DMS53 treated with DMSO at 0.1 percent for 48 hours (cell line): Measurements from ENCODE around the gene HAS3.
"Not testable (repeated sequence)": the region's sequence is repeated elsewhere in the genome, so short reads cannot be mapped to it uniquely, and the experiment has no call there.

Experiments
- DNase-seq: peaks from one replicate; lab custom pipeline; 2025; ENCODE audit not compliant: unreplicated experiment; lab: John Stamatoyannopoulos, UW

Gene HAS3

DNA sequence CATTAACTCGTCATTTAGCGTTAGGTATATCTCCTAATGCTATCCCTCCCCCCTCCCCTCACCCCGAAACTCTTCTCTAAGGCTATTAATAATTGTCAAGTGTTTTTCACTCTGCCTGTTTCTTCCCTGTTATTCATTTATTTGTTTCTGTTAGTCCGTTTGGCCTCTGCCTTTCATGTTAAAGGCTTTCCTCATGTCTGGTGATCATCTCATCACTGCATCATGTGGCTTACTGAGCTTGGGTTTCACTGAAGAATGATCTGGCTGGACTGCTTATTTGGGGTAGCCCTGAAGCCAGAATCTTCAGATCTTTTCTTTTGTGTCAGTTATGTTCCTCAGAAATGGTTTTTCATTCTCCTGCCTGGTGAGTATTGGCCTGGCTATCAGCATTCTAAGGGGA, 36.5 kb downstream of the HAS3 start:
- DNase-seq = no peak

DNA sequence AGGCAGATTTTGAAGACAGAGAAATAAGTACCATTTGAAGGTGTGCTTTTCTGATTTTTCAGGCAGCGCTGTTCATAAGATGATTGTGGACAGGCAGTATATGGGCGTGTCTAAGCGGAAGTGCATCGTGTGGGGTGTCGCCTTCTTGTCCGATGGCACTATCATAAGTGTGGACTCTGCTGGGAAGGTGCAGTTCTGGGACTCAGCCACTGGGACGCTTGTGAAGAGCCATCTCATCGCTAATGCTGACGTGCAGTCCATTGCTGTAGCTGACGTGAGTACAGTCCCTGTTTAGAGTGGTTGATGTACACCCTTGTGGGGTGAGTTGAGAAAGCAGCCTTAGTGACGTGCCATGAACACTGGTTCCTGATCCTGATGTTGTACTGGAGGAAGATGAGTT, 37.7 kb downstream of the HAS3 start:
- no peak for DNase-seq

DNA sequence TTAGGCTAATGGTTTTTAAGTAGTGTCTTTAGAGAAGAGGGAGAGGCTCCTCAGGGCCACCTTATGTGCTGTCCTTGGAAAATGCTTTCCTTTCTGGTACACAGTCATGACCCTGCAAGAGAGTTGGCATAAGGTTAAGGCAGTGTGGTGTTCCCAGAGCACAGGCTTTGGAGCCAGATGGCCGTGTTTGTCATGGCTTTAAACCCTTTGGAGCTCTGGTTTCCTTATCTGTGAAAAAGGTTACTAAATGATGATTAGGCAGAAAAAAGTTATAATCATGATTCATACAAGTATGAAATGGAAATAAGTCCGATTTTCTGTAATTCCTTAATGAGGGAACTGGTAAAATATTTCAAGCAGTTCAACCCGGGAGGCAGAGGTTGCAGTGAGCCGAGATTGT, 40.2 kb downstream of the HAS3 start:
- DNase-seq = no peak

DNA sequence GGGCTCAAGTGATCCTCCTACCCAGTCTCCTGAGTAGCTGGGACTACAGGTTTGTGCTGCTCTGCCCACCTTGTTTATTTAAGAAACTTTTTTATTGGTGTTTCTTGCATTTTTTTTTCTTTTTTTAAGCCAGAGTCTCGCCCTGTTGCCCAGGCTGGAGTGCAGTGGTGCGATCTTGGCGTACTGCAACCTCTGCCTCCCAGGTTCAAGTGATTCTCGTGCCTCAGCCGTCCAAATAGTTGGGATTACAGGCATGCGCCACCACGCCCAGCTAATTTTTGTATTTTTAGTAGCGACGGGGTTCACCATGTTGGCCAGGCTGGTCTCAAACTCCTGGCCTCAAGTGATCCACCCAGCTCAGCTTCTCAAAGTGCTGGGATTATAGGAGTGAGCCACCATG, 44.2 kb downstream of the HAS3 start:
- not testable (repeated sequence) for DNase-seq

DNA sequence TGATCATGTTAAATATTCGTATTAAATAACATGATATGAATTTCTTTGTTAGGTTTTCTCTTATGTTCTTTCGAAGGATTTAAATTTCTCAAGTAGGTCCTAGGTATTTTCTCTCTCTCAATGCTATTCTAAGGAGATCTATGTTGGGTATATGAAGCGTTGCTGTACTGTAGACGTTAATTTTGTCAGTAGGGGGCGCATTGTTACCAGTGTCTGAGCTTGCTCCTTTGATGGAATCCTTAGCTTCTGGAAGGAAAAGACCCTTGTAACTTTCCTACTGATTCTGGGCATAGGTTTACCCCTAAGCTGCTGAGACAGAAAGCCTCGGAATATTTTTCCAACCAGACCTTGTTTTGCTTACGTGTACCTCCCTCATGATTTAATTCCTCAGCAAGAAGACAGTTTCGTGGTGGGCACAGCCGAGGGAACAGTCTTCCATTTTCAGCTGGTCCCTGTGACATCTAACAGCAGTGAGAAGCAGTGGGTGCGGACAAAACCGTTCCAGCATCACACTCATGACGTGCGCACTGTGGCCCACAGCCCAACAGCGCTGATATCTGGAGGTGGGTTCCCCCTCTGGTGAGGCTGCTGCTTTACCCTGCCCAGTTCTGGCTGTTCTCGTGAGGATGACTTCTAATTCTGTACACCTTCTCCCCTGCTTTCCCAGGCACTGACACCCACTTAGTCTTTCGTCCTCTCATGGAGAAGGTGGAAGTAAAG, 44.9 kb downstream of the HAS3 start:
- DNase-seq = peak; percentile 37

DNA sequence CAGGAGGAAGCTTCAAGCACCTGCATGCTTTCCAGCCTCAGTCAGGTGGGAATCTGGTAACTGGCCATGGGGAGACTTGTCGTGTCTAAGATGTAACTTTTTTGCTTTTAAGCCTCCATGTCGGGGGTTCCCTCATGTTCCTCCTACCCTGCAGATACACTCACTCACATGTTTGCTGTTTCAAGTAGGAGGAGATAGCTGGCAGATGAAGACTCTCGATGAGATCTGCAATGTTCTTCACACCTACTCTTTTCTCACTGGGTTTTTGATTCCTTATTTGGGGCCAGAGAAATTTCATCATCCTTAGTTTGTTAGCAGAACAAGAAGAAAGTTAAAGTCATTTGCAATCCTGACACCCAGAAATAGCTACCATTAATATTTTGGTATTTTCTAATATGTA, 51.7 kb downstream of the HAS3 start:
- DNase-seq = no peak

DNA sequence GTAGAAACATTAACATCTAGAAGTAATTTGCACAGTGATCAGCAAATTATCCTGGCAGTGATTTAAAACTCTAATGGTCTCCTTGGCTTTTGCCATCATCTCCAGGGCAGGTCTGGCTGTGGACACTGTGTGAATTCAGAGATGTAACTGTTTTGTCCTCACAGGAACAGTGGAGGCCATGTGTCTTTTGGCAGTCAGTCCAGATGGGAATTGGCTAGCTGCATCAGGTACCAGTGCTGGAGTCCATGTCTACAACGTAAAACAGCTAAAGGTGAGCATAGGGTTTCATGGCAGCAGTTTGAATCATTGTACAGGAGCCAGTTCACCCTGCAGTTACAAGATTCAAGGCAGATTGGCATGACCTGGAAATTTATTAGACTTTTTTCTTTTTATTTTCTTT, 54.7 kb downstream of the HAS3 start:
- no peak for DNase-seq

DNA sequence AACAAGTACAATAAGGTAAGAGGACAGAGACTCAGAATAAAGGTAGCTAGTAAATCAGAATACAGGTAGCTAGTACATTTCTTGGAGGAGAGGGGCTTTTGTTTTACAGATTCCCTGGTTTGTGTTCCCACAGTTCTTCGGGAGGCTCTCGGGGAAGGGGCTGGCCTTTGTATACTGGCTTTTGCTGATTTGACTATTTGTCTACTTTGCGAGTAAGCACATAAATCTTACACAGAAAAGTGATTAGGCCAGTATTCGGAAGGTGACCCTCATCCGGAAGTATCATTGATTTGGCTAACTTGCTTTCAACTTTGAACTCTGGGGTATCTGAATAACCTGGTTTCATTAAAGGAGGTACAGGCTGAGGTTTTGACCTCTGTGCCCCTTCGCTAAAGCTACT, 60.1 kb downstream of the HAS3 start:
- DNase-seq = no peak

DNA sequence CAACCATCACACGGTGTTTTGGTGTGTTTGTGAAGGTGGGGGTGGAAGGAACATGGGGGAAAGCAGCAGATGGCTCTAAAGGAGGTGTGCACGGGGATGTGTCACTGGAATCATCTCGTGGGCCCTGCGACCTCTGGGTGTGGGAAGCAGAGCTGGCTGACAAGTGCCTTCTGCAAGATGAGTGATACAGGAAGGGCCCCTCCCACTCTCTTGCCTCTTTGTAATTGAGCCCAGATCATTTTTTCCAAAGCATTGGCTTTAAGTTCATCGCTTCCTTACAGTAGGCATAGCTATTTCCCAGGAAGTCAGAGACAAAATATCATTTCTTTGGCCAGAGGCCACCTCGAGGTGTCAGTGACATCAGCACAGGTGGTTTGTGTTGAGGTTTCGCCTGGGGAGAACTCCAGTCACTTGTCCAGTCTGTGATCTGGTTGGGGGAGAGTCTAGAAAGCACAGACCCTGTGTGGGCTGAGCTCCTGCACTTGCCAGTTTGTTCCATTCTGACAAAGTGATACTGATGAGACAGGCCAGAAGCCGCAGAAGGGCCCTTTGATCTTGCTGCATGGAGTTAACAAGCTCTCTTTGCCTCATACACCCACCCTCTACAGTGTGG, 60.9 kb downstream of the HAS3 start:
- no peak for DNase-seq

DNA sequence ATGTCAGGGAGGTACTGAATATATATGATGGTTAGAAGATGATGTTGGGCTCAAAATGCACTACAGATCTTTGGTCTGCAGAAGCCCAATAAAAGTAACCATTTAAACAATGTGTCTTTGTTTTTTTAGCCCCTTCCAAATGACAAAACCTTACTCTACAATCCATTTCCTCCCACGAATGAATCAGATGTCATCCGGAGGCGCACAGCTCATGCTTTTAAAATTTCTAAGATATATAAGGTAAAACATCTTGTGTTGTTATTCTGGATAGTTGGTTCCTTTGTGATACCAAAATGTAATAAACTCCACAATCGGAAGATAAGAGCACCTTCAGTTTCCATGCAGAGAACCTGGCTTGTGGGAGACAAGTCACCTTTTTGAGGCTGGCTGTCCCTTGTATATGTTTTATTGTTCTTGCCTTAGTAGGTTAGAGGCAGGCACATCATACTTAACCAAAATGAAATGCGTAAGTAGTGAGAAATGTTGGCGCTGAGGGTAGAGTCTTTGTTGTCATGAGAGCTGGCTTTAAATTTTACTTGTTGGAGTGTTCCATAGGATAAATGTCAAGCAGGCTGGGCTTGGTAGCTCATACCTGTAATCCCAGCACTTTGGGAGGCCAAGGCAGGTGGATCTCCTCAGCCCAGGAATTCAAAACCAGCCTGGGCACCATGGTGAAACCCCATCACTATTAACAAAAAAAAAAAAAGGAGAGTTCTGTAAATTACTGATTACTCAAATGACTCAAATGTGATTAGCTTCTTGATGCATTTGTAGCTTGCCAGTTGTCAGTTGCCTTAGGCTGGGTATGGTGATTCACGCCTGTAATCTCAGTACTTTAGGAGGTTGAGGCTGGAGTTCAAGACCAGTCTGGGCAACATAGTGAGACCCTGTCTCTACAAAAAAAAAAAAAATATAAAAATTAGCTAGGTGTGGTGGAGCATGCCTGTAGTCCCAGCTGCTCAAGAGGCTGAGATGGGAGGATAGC, 61.8 kb downstream of the HAS3 start:
- DNase-seq = no peak
